ENCODE data around the gene ZBTB37.
"Not testable (repeated sequence)": the region's sequence is repeated elsewhere in the genome, so short reads cannot be mapped to it uniquely, and the experiment has no call there.

ZBTB37 gene

DNA sequence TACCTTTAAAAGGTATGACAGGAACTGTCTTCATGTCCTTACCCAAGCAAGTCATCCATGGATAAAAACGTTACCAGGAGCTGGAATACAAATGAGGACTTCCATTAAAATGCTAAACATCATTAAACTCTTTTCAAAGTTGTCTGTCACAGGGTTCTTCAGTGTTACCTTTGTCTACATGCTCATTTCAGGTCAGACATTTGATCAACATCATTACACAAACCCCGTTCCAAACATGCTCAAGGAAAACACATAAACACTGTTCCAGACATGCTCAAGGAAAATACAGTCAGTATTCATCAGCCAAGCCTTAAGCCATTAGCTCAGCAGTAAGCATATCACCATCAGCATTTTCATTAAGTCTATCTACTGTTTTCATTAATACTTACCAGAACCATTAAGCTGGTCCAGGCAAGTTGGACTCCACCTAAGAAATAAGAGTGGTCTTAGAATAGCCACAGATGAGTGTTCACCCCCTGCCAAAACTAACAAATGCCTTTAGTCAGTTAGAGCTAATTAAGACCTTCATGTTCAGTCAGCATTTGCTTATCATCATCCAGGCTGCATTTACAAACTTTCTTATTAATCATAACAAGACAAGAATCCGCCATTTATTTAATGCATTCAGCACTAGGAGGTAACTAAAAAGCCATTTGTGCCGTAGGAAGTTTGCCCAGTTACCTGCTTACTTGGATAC, 2.6 kb upstream of the ZBTB37 start:
- DNase-seq, result no peak

DNA sequence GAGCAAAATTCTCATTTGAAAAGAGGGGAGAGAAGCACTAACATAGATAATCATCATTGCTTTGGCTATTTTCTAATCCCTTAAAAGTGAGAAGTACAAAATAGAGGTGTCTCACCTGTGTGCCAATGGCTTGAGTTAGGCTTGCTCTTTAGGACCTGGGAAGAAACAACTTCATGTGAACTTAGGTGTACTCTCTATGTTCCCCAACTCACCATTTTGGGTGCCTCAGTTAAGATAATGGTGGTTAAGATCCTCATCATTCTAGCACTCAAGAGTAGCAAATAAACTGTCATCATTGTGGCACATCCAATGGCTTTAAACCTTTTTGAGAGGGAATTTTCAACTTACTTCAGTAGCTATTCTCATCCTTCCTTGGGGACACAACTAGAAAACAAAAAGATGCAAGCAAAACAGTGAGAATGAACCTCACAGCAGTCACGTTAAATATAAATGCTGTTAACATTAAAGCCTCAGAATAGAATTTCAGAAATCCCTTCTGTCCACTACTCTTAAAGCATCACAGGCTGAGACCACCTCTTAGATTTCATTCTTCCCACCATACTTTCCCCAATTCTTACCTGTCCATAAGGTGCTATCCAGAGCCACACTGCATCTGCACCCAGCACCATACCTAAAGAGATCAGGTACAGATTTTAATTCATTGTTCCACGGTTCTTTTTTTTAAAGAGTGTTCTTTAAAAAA, 1.6 kb upstream of the ZBTB37 start:
- DNase-seq, result no peak

DNA sequence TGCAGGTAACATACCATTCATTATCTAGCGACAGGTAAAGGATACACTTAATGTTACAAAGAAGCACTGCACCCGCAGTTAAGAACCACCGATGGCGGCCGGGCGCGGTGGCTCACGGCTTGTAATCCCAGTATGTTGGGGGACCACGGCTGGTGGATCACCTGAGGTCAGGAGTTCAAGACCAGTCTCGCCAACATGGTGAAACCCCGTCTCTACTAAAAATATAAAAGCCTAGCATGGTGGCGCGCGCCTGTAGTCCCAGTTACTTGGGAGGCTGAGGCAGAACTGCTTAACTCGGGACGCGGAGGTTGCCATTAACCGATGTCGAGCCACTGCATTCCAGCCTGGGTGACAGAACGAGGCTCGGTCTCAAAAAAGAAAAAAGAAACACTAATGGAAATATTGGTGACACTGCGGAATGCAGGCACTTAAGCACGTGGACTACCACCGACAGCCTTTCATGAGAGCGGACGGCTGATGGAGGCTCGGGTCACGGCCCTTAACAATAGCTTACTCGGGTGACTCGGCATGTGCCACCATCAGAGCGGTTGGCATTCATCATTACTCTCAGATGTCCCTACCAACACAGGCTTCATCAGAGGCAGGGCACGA, 933 bp upstream of the ZBTB37 start:
- DNase-seq, result no peak

DNA sequence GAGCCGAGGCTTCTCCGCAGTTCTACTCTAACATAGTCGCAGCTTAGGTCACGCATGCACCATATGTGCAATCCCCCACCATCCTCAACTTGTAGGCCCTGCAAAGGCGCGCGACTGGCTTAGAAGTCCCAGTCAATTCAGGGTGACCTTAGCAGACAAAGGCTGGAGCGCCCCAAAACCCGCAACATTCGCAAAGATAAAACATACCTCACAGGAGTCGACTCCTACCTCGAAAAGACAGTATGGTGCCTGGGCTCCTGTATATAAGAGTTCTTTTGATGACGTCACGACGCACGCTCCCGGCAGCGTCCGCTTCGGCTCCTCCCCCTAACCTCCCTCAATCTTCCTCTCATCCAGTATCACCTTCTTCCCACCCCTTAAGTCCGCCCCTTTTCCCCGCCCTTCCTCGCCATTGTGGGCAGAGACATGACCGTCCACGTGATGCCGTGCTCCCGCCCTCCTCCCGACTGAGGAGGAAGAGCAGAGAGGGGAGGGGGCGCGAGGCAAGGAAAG, 371 bp upstream of the ZBTB37 start, which contains the start of gene GAS5:
TSS of gene GAS5 (minus strand) at position 237 of the 513 bp plus-strand sequence.
- DNase-seq, result peak; percentile 99

DNA sequence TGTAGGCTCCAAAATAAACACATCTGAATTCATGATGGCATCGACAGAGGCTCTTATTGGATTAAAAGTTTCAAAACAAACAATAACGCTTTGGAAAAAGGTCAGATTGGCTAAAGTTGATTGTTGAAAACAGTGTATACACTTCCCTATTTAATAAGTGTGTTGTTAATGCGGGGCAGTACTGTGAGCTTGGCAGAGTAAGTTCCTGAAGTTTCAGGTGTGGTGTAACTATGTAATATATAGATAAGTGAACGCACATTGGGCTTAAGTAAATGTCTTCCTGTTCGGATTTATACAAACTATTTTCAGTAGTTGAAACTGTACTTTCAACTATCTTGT, 810 bp downstream of the ZBTB37 start:
- no peak for DNase-seq

DNA sequence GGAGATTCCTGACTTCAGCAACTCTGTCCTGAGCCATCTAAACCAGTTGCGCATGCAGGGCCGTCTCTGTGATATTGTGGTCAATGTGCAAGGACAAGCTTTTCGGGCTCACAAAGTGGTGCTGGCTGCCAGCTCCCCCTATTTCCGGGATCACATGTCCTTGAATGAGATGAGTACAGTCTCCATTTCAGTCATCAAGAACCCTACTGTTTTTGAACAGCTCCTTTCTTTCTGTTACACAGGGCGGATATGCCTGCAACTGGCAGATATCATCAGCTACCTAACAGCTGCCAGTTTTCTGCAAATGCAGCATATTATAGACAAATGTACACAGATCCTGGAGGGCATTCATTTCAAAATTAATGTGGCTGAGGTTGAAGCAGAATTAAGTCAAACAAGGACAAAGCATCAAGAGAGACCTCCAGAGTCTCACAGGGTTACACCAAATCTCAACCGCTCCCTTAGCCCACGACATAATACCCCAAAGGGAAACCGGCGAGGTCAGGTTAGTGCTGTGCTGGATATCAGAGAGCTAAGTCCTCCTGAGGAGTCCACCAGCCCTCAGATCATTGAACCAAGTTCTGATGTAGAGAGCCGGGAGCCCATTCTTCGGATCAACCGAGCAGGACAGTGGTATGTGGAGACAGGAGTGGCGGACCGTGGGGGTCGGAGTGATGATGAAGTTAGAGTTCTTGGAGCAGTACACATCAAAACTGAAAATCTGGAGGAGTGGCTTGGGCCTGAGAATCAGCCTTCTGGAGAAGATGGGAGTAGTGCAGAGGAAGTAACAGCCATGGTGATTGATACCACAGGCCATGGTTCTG, 2.3 kb downstream of the ZBTB37 start:
- DNase-seq, result no peak

DNA sequence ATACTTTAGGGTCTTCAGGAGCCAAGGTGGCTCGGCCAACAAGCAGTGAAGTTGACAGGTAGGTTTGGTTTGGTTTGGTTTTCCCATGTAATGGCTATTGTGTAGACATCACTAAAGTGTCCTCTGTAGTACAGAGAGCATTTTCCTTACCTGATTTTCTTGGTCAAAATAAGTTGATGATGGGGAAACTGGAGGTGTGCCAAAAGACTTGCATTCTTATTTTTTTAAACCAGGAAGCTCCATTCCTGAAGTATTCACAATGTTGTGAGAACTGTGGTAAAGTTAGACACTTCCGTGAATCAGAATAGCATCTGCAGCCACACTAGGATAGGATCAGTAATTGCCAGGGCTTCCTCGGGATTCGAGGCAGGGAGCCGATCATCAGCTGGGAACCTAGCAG, 2.9 kb downstream of the ZBTB37 start:
- no peak for DNase-seq

DNA sequence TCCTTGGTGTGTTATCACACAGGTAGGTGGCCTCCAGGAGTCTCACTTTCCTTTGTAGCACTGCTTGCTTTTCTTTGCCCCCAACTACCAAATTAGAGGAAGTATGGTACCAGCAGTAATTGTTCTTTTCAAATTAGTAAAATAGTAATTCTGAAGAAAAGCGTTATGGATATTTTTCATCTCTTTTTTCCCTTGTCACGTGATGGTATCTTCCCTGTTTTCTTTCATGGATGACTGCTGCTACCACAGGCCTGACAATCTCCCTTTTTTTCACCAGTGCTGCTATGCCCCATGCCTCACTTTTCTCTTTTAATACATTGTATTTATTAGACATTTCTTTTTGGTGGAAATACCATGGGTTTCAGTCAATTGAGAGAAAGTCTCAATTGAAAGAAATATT, 3.3 kb downstream of the ZBTB37 start:
- DNase-seq, result no peak

DNA sequence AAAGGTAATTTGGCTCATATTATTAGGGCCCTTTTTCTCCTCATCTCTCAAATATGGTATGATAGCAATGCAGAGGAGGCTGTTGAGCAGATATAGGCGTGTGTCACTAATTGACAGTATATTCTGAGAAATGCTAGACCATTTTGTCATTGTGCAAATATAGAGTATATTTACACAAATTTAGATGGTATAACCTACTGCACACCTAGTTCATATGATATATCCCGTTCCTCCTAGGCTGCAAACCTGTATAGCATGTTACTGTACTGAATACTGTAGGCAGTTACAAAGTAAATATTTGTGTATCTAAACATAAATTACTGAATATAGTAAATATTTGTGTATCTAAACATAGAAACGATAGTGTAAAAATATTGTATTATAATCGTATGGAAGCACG, 8.6 kb downstream of the ZBTB37 start:
- no peak for DNase-seq

DNA sequence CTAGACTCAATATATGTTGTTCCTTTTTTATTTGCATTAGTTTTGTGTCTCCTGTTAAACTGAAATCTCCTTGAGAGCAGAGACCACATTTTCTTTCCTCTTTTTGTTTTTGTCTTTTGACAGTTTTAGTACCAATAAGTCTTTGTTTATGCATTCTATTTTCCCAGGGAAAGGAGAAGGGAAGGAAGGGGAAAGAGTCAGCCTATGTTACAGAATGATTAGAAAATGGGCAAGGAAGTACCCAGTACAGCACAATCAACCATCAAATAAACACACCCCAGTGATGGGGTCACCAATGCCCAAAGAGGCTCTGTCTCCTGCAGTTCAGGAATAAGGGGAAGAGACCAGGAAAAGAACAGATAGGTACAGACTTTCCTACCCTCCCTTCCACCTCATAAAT, 10.1 kb downstream of the ZBTB37 start:
- no peak for DNase-seq

DNA sequence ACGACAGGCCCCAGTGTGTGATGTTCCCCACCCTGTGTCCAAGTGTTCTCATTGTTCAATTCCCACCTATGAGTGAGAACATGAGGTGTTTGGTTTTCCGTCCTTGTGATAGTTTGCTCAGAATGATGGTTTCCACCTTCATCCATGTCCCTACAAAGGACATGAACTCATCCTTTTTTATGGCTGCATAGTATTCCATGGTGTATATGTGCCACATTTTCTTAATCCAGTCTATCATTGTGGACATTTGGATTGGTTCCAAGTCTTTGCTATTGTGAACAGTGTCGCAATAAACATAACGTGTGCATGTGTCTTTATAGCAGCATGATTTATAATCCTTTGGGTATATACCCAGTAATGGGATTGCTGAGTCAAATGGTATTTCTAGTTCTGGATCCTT, 12.9 kb downstream of the ZBTB37 start:
- DNase-seq, result not testable (repeated sequence)

DNA sequence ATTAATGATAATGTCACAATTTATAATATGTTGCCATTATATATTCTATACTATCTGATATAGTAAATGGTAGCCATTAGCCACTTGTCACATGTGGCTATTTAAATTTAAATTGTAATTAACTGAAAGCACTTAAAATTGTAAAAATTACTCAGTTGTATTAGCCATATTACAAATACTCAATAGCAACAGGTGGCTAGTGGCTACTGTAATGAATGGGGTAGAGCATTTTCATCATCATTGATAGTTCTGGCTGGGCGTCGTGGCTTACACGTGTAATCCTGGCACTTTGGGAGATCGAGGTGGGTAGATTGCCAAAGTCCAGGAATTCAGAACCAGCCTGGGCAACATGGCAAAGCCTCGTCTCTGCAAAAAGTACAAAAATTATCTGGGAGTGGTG, 16.5 kb downstream of the ZBTB37 start:
- no peak for DNase-seq

DNA sequence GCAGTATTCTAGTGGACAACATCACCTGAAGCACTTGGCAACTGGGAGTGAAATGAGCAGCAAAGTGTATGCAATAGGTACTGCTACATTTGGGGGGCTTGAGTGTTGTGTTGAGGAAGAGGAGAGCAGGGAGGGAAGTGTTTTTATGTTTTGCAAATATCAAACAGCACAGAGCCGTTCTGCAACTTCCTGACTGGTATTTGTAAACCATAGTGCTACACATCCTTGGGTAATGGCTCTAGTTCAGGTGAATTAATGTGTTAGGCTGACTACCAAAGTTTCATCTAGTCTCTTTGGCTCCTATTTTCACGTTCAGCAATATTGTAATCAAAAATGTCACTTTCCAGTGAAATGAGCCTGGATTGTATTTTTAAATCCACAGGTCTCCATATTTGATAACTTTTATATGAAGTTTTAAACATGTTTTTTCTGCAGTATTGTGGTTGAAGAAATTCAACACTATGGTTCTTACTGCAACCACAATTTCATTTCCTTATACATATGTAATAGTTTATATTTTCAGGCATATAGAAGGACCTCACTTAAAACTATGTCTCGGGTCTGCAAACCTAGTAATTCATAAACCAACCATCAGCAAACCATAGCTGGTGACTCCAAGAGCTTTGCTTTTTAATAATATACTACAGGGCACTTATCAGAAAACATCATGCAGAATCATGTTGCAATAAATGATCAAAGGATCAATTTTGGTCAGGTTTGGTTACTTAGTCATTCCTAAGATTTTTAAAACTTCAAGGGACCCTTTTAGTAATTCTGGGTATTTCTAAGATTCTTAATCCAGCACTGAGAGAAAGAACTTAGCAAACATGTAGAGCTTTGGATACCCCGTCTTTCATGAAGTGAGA, 18.8 kb downstream of the ZBTB37 start:
- no peak for DNase-seq

DNA sequence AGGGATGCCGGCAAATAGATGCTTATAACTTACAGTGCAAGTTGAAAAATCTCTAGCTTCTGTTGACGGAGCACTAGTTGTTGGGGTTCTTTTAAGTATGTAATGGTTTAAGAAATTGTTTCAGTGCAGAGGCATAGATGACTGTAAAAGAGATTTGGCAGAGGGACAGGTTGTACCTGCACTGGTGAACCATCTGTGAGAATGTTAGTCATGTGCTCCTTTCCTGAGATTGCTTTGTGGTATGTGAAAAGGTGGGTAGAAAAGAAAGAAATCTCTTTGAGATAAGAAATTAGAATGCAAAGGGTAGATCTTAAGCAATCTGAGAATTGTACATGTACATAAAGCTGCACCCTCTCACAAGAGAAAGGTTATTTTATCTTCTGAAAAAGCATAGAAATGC, 19.4 kb downstream of the ZBTB37 start:
- DNase-seq, result no peak

DNA sequence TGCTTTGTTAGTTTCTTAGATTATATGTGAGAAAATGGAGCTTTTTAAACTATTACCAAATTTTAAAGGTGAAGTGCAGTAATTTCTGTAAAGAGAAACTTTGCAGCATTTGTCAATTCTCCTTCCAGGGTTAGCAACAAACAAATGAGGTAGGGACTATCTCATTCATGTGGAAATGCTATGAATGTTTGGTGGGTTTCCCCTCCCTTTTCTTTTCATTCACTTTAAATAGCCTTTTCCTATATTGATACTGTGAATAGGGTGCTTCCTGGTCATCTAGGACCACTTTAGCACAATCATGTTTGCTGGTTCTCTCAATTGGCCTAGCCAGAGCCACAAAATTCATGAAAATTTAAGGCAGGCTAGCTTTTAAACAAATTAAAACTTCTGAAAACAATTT, 20.6 kb downstream of the ZBTB37 start:
- DNase-seq, result no peak

DNA sequence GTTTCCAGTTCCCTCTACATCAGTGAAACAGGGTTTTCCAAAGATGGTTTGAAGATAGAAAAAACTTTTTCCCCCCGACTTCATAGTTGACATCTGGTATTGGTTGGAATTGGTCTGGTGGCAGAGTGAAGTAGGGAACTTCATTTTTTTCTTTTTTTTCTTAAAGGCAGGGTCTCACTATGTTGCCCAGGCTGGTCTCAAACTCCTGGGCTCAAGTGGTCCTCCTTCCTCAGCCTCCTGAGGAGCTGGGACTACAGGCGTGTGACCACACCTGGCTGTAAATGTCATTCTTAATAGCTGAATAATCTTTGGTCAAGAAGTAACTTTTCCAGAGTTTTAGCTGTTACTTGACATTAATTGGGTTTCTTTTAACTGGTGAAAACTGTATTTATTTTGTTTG, 21.7 kb downstream of the ZBTB37 start:
- no peak for DNase-seq

DNA sequence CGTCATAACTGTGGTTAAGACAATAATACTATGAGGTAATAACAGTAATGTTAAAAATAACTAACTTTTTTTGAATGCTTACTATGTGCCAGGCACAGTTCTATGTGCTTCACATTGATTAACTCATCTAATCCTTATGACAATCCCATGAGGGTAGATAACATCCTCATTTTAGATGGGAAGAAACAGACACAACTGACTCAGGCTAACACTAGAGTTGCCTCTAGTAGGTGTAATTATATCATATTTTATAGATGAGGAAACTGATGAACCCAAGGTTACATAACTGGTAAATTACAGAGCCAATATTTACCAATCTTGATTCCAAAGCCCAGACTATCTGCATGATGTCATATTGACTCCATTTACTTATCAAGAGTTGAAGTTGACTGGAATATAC, 25.4 kb downstream of the ZBTB37 start:
- DNase-seq, result no peak

DNA sequence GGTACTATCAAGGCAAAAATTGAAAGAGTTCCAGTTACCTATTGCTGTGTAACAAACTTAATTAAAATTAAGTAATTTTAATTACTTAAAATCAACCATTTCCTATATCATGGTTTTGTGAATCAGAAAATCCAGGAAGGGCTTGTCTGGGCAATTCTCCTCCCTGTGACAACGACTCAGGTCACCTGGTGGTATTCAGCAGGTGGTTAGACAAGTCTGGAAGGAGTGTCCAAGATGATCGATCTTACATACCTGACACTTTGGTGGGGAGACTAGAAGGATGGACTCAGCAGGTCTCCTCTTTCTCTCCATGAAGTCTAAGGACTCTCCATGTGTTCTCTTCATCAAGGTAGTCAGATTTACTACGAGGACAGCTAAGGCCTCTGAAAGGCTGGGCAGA, 26.0 kb downstream of the ZBTB37 start:
- DNase-seq, result no peak

DNA sequence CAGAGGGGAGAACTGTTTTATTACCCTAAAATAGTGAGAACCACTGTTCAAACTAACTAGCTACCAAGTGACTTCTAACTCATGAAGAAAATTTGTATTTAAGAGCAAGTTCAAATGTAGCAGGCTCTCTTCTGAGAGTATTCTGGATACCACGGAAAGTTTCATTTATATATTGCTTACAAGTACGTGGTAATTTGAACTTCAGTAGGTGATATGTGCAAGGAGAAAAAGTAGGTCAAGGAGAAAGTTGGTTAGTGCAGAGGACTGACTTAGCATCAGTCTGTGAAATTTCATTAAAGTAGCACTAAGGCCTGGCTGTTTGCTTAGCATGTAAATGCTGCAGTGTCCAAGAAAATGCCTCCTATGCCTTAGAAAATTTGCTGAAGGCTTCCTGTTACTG, 32.2 kb downstream of the ZBTB37 start:
- DNase-seq, result no peak

DNA sequence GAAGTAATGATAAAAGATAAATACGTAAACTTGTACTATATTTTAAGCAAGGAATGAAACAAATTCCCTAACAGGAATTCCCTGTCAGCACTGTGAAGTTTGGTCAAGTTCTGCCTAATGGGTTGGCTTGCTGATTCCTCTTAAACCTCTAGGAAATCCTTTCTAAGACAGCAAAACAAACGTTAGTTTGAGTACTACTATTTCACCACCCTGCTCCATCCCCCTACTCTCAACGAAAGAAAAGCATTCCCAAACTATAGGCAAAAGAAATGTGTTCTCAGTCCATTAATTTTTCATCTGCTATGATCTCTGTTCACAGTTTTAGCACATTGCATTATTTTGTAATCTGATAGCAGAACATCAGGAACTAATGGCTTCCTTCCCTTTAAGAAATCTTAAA, 32.8 kb downstream of the ZBTB37 start:
- DNase-seq, result no peak

DNA sequence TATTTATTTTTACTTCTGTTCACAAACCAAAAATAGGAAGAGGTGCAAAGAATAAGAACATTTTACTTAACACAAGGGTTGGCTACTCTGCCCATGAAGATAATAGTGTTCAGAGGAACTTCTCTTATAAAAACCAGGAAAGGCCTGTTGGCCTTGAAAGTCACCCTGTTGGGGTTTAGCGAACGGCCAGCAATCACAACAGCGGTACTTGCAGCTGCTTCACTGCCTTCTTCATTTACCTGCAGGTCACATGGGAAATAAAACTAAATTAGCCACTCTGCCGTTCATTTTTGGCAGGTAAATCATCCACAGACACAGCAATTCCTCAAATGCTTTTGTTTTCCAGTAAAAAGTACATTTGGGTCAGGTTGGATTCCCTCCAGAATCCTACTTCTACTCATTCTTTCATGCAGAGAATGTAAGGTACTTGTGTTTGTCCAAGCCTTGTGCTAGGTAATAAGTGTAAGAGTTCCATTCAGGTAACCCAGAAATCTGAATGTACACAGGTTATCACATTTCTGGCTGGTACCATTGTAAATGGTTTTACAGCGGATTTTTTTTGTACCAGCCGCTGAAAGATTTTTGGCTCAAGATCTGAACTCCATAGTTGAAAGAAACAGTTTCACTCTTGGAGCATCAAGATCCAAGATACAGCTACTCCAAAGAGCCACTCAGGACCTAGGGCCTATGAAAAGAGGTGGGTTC, 35.8 kb downstream of the ZBTB37 start:
- DNase-seq, result peak; percentile 73

DNA sequence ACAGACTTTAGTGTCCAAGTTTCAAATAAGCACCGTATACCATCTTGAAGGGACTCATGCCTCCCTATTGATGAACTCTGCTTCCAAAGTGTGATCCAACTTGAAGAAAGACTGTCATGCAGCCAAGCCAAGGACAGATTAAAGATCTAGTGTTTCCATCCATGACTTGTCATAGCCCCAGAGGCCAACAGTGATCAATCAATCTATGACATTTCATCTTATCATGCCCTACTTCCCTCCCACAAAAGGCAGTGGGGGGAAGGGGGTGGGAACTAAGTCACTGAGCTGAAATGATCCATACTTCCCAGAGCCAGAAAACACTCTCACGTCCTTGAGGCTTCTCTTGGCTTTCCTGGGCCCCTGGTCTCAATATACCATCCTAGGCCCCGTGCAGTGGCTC, 44.9 kb downstream of the ZBTB37 start:
- no peak for DNase-seq

Data from NCI-H1105 treated with DMSO at 0.1 percent for 48 hours (cell line).